VCaP (cell line): ENCODE measurements around the gene MLN.

Experiments
- H3K27ac ChIP-seq: fragments of 450-650 bp; 2 replicates; pipeline ENCODE4 v1.5.1; 2017
- TF ChIP-seq, protein P1 (sequence below): fragments of 450-650 bp; conservative IDR thresholded peaks from 2 replicates; pipeline ENCODE4 v1.5.1; 2017; ENCODE audit warnings: mild to moderate bottlenecking, moderate library complexity

MLN gene

GRCh38 chr6:33783781-33784520, 19.9 kb downstream of the MLN start:
- TF ChIP-seq, protein P1, sequence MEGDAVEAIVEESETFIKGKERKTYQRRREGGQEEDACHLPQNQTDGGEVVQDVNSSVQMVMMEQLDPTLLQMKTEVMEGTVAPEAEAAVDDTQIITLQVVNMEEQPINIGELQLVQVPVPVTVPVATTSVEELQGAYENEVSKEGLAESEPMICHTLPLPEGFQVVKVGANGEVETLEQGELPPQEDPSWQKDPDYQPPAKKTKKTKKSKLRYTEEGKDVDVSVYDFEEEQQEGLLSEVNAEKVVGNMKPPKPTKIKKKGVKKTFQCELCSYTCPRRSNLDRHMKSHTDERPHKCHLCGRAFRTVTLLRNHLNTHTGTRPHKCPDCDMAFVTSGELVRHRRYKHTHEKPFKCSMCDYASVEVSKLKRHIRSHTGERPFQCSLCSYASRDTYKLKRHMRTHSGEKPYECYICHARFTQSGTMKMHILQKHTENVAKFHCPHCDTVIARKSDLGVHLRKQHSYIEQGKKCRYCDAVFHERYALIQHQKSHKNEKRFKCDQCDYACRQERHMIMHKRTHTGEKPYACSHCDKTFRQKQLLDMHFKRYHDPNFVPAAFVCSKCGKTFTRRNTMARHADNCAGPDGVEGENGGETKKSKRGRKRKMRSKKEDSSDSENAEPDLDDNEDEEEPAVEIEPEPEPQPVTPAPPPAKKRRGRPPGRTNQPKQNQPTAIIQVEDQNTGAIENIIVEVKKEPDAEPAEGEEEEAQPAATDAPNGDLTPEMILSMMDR = no peak
- H3K27ac ChIP-seq = no peak overlapping the region

- H3K27ac ChIP-seq = peak overlapping the region; percentile 37; the same call in 1 of the 2 replicates
- TF ChIP-seq, protein P1 = no peak
These were observed 21.2 kb downstream of the MLN start for GRCh38 chr6:33782561-33782960.

- TF ChIP-seq, protein P1 = no peak
- peak overlapping the region; percentile 37; the same call in 1 of the 2 replicates for H3K27ac ChIP-seq
These were observed 22.4 kb downstream of the MLN start for GRCh38 chr6:33781131-33781975.

GRCh38 chr6:33779895-33780294, 23.9 kb downstream of the MLN start:
- TF ChIP-seq, protein P1 = no peak
- H3K27ac ChIP-seq = peak overlapping the region; percentile 37; the same call in 1 of the 2 replicates

DNA sequence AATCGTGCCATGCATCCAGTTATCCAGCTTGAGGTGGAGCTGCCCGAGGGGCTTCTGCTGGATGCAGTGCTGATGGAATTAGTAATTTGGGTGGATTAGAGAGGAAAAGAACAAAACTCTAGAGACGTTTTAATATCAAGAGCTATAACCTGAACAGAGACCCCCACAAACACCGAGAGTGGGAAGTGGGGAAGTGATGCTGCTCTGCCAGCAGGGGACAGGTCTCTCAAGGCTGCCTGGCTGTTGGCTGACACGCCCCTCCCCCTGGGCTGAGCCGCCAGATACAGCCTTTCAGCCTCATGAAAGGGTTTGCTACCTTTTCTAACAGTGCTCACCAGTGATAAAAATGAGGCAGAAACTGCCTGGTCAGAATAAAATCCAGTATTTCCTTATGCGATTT, 24.5 kb downstream of the MLN start:
- H3K27ac ChIP-seq = no peak overlapping the region
- TF ChIP-seq, protein P1 = no peak

GRCh38 chr6:33778444-33779121, 25.2 kb downstream of the MLN start:
- TF ChIP-seq, protein P1 = no peak
- no peak overlapping the region for H3K27ac ChIP-seq
